HG02852 (cell line): ENCODE measurements around the gene RAMP3.
"Not testable (repeated sequence)": the region's sequence is repeated elsewhere in the genome, so short reads cannot be mapped to it uniquely, and the experiment has no call there.

Experiments used
- ATAC-seq: cut with Tn5 transposase; IDR thresholded peaks from one replicate; pipeline ENCODE4 v1.9.1; 2021; ENCODE audit warnings: mild to moderate bottlenecking, moderate library complexity; ENCODE audit not compliant: unreplicated experiment

The RAMP3 gene

GRCh38 chr7:45190406-45191165 lies 33.0 kb downstream of the RAMP3 start:
- ATAC-seq: no peak

DNA sequence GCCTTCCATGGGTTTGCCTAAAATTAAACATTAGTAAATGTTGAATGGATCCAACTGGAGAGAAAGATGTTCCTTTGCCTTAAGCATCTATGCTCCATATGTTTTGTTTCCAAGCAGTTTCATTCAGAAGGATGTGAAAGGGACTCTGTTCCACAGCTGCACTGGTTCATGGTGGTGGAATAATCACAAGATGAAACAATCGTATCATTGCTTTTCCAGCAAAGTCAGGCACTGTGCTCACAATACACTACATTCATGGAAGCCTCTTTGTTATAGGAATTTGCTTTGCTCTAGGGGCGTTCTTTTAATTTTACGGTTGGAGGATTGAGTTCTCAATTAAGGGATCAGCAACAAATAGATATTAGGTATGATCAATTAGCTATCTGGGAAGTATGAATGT lies 33.8 kb downstream of the RAMP3 start:
- no peak for ATAC-seq

GRCh38 chr7:45192621-45193041 lies 35.0 kb downstream of the RAMP3 start:
- ATAC-seq: no peak

- no peak for ATAC-seq
Observed at GRCh38 chr7:45193828-45194227, 36.2 kb downstream of the RAMP3 start.

GRCh38 chr7:45196374-45196773 lies 38.8 kb downstream of the RAMP3 start:
- ATAC-seq: peak; percentile 94

DNA sequence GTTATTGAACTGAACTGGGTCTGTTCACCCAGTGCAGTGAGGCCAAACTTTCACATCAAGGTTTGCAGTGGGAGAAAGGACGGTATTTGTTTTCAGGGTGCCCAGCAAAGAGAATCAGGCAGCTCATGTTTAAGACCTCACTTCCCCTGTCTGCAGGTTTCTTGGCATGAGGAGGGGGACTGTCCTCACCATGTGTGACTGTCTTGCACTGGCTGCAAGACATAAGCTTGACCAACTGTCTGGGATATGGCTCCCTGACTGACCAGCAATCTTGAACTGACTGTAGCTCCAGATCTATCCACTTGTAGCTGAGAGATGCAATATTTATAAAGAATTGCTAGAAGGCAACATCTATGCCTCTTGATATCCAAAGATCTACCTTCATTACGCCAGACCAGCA lies 39.9 kb downstream of the RAMP3 start:
- ATAC-seq: no peak

GRCh38 chr7:45198986-45199385 lies 41.4 kb downstream of the RAMP3 start:
- no peak for ATAC-seq

- ATAC-seq: no peak
Observed at GRCh38 chr7:45199506-45199905, 41.9 kb downstream of the RAMP3 start.

DNA sequence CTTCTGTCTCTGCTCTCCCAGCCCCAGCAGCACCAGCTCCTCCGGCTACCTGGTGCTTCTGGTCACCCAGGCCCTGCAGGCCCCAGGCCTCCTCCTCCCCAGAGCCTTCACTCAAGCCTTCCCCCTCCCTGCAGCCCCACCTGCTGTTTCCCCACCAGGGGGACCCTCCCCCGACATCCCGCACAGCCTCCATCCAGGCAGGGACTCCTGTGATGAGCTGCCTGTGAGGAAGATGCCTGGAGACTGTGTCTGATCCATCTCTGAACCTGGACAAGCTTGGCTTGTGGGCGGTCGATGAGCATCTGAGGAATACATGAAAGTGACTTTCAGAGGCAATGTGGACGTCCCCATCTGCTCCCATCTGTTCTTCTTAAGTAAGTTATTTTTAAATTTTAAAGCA lies 45.0 kb downstream of the RAMP3 start:
- ATAC-seq: no peak

GRCh38 chr7:45203036-45203435 lies 45.4 kb downstream of the RAMP3 start:
- ATAC-seq: no peak

- ATAC-seq: no peak
Observed at GRCh38 chr7:45203459-45203858, 45.9 kb downstream of the RAMP3 start.

- peak; percentile 90 for ATAC-seq
Observed at GRCh38 chr7:45203936-45204445, 46.4 kb downstream of the RAMP3 start.

DNA sequence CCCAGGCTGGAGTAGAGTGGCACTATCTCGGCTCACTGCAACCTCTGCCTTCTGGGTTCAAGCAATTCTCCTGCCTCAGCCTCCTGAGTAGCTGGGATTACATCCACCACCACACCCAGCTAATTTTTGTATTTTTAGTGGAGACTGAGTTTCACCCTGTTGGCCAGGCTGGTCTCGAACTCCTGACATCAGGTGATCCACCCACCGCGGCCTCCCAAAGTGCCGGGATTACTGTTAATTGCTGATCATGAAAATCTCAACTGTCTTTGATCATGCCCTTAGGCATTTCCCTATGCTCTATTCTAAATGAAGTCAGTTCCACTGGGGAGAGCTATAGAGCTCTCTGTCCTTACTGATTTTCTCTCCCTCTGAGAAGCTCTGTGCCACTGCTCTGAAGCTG lies 48.7 kb downstream of the RAMP3 start:
- ATAC-seq: not testable (repeated sequence)

DNA sequence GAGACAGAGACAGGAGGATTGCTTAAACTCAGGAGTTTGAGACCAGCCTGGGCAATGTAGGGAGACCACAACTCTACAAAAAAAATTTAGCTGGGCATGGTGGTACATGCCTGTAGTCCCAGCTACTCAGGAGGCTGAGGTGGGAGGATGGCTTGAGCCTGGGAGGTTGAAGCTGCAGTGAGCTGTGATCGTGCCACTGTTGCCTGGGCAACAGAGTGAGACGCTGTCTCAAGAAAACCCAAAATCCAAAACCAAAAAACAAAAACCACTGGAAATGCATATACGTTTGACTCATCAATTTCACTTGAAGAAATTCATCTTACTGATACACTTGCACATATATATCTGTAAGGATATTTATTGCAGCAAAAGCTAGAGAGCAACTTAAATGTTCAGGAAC lies 52.3 kb downstream of the RAMP3 start:
- not testable (repeated sequence) for ATAC-seq

DNA sequence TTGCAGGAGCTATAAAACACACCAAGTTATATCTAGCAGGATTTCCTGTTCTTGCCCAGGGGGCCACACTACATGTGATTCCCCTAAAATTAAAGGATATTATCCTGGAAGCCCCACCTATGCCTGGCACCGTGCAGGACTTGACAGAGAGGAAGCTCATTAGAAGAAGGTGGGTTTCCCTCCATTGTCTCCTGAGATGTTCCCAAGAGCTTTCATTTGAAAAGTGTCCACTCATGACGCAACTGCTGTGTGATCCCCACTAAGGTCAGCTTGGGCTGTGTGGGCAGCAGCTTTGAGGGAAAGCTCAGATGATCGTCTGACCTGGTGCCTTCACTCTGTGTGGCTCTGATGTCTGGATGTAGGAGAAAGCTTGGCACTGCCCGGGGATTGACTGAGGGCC lies 53.5 kb downstream of the RAMP3 start:
- ATAC-seq: no peak

DNA sequence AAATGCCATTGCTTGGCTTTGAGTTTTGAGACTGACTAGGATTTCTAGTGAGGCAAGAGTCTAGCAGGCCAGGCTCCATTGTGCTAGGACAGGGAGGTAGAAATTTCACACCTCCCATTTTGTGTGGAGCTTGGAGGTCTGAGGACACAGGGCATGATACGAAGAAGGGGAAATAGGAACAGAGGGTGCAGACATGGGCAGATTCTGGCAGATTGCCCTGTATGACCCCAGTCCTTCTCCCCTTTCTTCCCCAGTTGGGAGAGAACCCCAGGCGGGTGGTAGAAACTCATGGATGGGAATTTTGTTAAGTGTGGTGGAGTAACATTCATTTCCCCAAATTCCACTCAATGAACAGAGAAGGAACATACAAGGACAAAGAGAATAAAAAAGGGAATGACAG lies 54.4 kb downstream of the RAMP3 start:
- ATAC-seq: no peak

- ATAC-seq: no peak
Observed at GRCh38 chr7:45212606-45213005, 55.0 kb downstream of the RAMP3 start.

DNA sequence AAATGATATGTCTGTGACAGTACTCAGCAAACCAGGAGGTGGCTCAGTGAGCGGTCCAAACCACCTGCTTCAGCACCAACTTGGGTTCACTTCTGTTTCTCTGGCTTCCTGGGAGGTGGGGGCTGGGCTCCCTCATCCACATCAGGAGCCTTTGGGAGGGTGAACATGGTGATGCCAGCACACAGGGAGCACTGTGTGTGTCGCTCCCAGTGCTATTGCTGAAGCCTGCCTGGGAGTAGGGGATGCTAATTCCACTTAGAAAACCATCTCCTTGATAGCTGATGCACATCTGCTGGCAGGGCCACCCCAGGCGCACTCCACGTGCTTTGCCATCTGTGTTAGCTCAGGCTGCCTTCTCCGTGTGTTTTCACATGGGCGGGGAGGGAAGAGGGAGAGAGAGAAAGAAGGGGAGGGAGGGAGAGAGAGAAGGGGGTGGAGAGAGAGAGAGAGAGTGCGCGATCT lies 58.0 kb downstream of the RAMP3 start:
- ATAC-seq: no peak

DNA sequence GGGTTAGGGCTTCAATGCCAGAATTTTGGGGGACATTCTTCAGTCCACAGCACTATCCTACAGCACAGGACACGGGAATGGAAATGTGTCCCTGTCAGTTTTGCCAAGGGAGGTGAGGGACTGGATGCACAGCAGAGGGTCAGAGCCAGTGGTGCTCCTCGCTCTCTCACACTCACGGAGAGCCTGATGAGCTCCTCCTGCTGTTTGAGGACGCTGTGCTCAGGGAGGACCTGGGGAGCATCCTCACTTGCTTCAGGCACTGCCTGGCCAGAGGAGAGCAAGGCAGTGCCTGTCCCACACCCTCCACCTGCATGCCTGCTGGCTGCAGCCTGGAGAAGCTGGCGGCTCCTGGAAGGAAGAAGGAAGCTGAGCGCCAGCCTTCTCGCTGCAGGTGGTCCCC lies 58.6 kb downstream of the RAMP3 start:
- ATAC-seq: no peak

DNA sequence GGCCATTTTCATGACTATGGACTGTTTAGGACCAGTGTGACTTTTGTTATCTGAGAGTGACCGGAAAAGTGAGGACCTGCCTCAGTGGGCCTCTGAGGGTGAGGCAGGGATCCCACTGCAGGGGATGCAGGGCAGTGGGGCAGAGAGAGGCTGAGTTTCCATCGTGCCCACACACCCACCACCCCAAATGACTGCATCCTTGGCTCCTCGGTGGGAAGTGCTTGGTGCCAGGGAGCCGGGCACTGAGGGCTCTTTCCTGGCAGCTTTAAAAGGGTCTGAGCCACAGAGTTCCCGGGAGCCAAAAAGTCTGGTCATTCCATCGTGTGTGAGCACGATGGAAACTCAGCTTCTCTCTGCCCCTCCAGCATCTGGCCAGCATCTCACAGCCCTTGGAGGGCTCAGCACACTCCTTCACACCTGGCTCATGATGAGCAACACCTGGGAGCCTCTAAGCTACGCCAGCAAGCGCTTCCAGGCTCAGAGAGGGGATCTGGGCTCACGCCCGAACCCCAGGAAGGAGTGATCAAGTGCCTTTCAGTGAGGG lies 59.1 kb downstream of the RAMP3 start:
- no peak for ATAC-seq

DNA sequence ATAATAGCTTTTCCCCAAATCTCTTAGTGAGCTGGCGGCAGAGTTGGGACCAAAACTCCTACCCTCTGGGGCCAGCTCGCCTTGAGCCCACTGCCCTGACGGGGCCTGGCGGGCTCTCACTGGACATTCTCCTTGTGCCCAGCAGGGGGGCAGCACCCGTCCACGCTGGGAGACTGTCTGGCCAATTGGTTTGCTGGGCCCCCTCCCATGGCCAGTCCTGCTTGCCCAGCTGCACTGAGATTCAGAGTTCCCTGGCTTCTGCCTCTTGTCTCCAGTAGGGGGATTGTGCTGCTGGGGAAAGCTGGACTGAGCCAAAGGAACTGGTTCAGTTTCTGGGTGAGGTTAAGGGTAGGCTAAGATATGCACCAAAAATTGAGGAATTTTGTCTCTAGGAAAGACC lies 59.8 kb downstream of the RAMP3 start:
- ATAC-seq: no peak

GRCh38 chr7:45219130-45219529 lies 61.5 kb downstream of the RAMP3 start:
- ATAC-seq: no peak
